ENCODE data around the gene KCNJ6.

KCNJ6 gene

GRCh38 chr21:37805266-37805665 is 111.0 kb downstream of the KCNJ6 start:
- DNase-seq, result no peak

GRCh38 chr21:37804001-37804400 is 112.3 kb downstream of the KCNJ6 start:
- DNase-seq, result no peak

GRCh38 chr21:37803101-37803651 is 113.1 kb downstream of the KCNJ6 start:
- DNase-seq, result no peak

DNA sequence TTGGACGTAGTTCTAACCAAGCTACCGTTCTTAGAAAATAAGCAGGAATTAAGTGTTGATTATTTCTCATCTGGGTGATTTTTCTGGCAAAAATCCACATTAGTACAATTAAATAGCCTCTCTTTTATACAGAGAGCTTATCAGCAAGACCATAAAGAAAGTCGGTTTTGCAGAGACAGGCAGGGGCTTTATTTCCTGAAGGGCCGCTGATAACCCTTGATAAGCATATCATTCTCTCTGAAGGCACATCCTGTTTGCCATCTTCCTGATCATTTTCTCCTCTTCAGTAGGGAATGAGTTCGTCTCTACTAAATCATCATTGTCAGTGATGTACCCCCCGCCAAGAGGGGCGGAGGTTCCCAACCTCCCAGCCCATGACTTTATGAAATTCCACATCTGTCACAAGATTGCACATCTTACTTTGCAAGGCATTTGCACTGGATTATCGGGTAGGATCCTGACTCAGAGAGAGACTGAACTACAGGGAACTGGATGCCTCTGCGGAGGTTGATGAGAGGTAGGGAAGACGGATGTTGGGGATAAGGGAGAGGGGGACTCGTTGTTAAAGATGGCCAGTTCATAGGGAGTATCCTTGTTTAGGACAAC is 115.7 kb downstream of the KCNJ6 start:
- DNase-seq, result peak; percentile 16

GRCh38 chr21:37800057-37800455 is 116.2 kb downstream of the KCNJ6 start:
- DNase-seq, result peak; percentile 25

GRCh38 chr21:37799211-37800056 is 116.8 kb downstream of the KCNJ6 start:
- no peak for DNase-seq

DNA sequence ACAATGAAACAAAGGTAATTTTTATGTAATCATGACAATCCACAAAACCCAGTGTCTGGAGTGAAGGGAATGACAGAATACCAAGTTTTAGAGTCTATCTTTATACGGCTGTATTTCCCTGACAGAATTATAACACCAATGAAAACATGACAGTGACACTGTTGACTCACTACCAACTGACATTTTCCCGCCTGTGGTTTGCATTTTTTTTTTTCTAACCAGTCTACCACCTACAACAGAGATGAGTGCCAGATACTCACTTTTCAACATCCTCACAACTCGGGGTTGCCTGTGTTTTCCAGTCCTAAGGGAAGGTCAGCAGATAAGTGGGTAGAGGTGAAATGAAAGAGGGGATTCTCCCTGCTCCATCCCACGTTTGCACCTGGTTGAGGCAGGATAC is 118.9 kb downstream of the KCNJ6 start:
- no peak for DNase-seq

- DNase-seq, result no peak
Observed at GRCh38 chr21:37796011-37796410, 120.2 kb downstream of the KCNJ6 start.

DNA sequence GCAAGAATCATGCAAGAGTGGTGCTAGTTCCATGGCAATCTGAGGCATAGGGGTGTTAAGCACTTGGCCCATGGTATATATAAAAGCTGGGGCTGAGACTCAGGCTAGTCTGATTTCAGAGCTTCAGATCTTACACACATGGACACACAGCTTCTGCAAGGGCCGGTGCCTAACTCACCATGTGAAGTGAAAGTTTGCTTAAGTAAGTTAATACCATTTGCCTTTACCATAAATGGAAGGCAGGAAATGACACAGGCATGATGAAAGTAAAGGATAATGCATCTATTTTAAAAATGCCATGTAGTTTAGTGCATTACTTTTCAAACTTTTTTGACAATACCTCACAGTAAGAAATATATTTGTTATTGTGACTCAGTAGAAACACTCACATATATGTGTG is 122.6 kb downstream of the KCNJ6 start:
- no peak for DNase-seq

- no peak for DNase-seq
Observed at GRCh38 chr21:37792046-37792445, 124.2 kb downstream of the KCNJ6 start.

DNA sequence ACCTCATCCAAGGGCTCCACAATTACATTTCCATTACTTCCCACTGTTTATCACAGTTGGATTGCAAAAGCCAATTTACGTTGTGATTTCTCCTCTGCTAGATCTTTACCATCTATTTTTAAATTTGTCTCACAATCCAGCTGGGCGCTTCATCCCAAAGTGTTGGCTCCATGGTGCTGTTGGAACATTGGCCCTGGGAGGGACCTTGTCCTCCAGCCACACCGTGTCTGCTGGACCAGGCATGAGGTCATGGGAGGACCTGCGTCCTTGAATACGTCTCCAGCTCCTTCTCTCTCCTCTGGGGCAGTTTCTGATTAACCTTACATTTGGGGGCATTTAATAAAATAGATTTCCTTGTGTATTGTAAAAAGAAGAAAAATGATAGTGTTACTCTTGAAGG is 125.4 kb downstream of the KCNJ6 start:
- no peak for DNase-seq

GRCh38 chr21:37788503-37788902 is 127.8 kb downstream of the KCNJ6 start:
- no peak for DNase-seq

DNA sequence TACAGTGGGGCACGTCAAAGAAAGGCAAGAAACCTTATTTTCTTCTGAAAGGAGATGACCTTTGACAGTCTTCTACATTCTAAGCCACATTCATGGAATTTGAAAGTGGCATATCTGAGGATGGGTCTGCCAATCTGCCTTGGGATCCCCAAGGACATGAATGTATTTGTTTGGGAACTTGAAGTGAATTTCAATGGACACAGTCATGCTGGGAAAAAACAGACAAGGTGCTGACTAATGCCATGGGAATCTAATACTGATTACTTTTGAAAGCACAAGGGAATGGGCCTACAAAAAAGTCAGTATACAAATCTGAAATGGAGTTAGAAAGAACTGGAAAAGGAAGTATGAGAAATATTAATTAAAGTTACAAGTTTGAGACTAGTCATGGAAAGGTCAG is 128.8 kb downstream of the KCNJ6 start:
- DNase-seq, result peak; percentile 58

GRCh38 chr21:37784591-37785318 is 131.5 kb downstream of the KCNJ6 start:
- DNase-seq, result no peak

DNA sequence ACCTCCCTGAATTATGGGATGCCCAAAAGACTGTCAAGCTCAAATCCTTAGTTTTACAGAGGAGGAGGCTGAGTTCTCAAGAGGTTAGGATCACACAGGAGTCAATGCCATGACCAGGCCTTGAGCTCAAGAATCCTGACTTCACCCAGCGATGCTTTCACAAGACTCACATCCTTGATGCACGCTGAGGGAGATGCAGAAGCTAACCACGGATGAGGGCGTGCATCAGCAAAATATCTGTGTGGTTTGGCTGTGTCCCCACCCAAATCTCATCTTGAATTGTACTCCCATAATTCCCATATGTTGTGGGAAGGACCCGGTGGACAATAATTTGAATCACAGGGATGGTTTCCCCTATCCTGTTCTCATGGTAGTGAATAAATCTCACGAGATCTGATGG is 133.2 kb downstream of the KCNJ6 start:
- no peak for DNase-seq

GRCh38 chr21:37780991-37781983 is 135.0 kb downstream of the KCNJ6 start:
- DNase-seq, result no peak

GRCh38 chr21:37771181-37771580 is 145.1 kb downstream of the KCNJ6 start:
- DNase-seq, result no peak

- DNase-seq, result no peak
Observed at GRCh38 chr21:37770461-37770860, 145.8 kb downstream of the KCNJ6 start.

DNA sequence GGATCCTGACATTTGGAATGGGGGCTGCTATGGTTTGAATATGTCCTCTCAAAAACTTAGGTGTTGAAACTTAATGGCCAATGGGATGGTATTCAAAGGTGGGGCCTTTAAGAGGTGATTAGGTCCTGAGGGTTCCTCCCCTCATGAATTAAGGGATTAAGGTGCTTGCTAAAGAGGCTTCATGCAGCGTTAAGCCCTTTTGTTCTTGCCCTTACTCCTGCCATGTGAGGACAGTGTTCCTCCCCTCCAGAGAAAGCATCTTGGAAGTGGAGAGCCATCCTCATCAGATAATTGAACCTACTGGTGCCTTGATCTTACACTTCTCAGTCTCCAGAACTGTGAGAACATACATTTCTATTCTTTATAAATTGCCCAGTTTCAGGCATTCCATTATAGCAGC is 146.6 kb downstream of the KCNJ6 start:
- no peak for DNase-seq

GRCh38 chr21:37767984-37768383 is 148.3 kb downstream of the KCNJ6 start:
- no peak for DNase-seq

- no peak for DNase-seq
Observed at GRCh38 chr21:37766129-37766528, 150.1 kb downstream of the KCNJ6 start.

DNA sequence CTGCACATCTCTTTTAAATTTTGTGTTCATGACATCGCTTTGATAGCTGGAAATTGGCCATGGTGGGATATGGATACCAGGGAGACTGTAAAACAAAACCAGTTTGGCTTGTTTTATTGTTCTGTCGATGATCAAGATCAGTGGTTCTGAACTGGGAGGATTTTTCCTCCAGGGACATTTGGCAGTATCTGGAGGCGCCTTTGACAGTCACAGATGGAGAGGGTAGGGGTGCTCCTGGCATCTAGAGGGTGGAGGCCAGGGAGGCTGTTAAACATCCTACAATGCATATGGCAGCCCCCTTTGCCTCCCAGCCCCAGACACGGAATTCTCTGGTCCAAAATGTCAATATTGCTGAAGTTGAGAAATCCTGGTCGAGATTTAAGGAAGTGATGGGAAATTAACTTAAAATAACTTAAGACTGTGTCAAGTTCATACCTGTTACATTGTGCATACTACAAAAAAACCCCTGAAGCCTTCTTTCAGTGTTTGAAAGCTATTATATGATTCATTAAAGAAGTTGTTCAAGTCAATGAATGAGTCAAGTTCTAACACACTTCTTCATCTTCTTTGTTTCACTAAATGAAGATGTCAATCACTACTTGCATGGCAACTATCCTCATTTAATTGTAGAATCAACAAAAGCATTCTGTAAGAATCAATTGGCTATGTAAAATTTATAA is 150.9 kb downstream of the KCNJ6 start:
- DNase-seq, result no peak

Data from NCI-H226 (cell line).